ENCODE results near the gene TRAPPC2L. TPM values are rescaled to one million over a fixed set of nuclear protein-coding genes. Genes with fewer than 3 reads are reported as not detected.

TRAPPC2L gene
- total and polyA plus RNA-seq, 2 donors from 2014 or later, result 48.3 to 155 TPM

GRCh38 chr16:88896238-88897070, 39.5 kb downstream of the TRAPPC2L start:
- Histone ChIP-seq H3K4me1 (ENCODE audit: control insufficient read depth in 2 of 3, insufficient read depth in 2 of 3, low read depth in 1 of 3, low read length in 3 of 3) (no peaks in the 10 kb centered on the region), H3K9me3 (ENCODE audit: control insufficient read depth in 2 of 3, insufficient read depth in 1 of 3, low read length in 3 of 3) (no peaks in the 10 kb centered on the region), H3K4me3 (ENCODE audit: low read length in 3 of 3) (no peak overlapping the region), H3K36me3 (ENCODE audit: control insufficient read depth in 2 of 3, insufficient read depth in 3 of 3, low read length in 3 of 3) (no peaks in the 10 kb centered on the region), H3K27me3 (ENCODE audit: control insufficient read depth, insufficient read depth, low read length) (no peaks in the 10 kb centered on the region), H3K27ac (ENCODE audit: low read depth in 2 of 2, low read length in 2 of 2) (no peak overlapping the region), H3K9ac (ENCODE audit: low read length in 3 of 3) (no peak overlapping the region)
- no peak for FAIRE-seq
- no peak for DNase-seq
- intact Hi-C loops (cut with DNase I), result no loop called here
- no peak for TF ChIP-seq CTCF (IDR thresholded peaks at IDR 0.05; ENCODE audit: borderline replicate concordance, extremely low read depth, insufficient read depth)

- Histone ChIP-seq H3K4me3 (ENCODE audit: low read length in 3 of 3) (no peak overlapping the region), H3K27me3 (ENCODE audit: control insufficient read depth, insufficient read depth, low read length) (no peaks in the 10 kb centered on the region), H3K9ac (ENCODE audit: low read length in 3 of 3) (no peak overlapping the region), H3K27ac (ENCODE audit: low read depth in 2 of 2, low read length in 2 of 2) (no peak overlapping the region), H3K4me1 (ENCODE audit: control insufficient read depth in 2 of 3, insufficient read depth in 2 of 3, low read depth in 1 of 3, low read length in 3 of 3) (no peaks in the 10 kb centered on the region), H3K36me3 (ENCODE audit: control insufficient read depth in 2 of 3, insufficient read depth in 3 of 3, low read length in 3 of 3) (no peaks in the 10 kb centered on the region), H3K9me3 (ENCODE audit: control insufficient read depth in 2 of 3, insufficient read depth in 1 of 3, low read length in 3 of 3) (no peaks in the 10 kb centered on the region)
- no peak for FAIRE-seq
- intact Hi-C loops (cut with DNase I), result no loop called here
- no peak for DNase-seq
- TF ChIP-seq CTCF (IDR thresholded peaks at IDR 0.05; ENCODE audit: borderline replicate concordance, extremely low read depth, insufficient read depth), result no peak
These were observed 40.9 kb downstream of the TRAPPC2L start for GRCh38 chr16:88897696-88898425.

- no peak for TF ChIP-seq CTCF (IDR thresholded peaks at IDR 0.05; ENCODE audit: borderline replicate concordance, extremely low read depth, insufficient read depth)
These were observed 43.2 kb downstream of the TRAPPC2L start for GRCh38 chr16:88899901-88900661.

More at GRCh38 chr16:88899901-88900661, 43.2 kb downstream of the TRAPPC2L start:
- H3K9ac ChIP-seq (ENCODE audit: low read length in 3 of 3), result no peak overlapping the region
- DNase-seq, result no peak
- FAIRE-seq, result no peak
- H3K4me1 ChIP-seq (ENCODE audit: control insufficient read depth in 2 of 3, insufficient read depth in 2 of 3, low read depth in 1 of 3, low read length in 3 of 3), result no peaks in the 10 kb centered on the region
- no peaks in the 10 kb centered on the region for H3K27me3 ChIP-seq (ENCODE audit: control insufficient read depth, insufficient read depth, low read length)
- intact Hi-C loops (cut with DNase I), result no loop called here
- H3K9me3 ChIP-seq (ENCODE audit: control insufficient read depth in 2 of 3, insufficient read depth in 1 of 3, low read length in 3 of 3), result no peaks in the 10 kb centered on the region
- H3K4me3 ChIP-seq (ENCODE audit: low read length in 3 of 3), result no peak overlapping the region
- H3K27ac ChIP-seq (ENCODE audit: low read depth in 2 of 2, low read length in 2 of 2), result no peak overlapping the region
- no peaks in the 10 kb centered on the region for H3K36me3 ChIP-seq (ENCODE audit: control insufficient read depth in 2 of 3, insufficient read depth in 3 of 3, low read length in 3 of 3)
